ENCODE data around the gene HTRA3. TPM values are rescaled to one million over a fixed set of nuclear protein-coding genes. Genes with fewer than 3 reads are reported as not detected.

Gene HTRA3
- total RNA-seq (not detected), polyA plus RNA-seq (not detected)

DNA sequence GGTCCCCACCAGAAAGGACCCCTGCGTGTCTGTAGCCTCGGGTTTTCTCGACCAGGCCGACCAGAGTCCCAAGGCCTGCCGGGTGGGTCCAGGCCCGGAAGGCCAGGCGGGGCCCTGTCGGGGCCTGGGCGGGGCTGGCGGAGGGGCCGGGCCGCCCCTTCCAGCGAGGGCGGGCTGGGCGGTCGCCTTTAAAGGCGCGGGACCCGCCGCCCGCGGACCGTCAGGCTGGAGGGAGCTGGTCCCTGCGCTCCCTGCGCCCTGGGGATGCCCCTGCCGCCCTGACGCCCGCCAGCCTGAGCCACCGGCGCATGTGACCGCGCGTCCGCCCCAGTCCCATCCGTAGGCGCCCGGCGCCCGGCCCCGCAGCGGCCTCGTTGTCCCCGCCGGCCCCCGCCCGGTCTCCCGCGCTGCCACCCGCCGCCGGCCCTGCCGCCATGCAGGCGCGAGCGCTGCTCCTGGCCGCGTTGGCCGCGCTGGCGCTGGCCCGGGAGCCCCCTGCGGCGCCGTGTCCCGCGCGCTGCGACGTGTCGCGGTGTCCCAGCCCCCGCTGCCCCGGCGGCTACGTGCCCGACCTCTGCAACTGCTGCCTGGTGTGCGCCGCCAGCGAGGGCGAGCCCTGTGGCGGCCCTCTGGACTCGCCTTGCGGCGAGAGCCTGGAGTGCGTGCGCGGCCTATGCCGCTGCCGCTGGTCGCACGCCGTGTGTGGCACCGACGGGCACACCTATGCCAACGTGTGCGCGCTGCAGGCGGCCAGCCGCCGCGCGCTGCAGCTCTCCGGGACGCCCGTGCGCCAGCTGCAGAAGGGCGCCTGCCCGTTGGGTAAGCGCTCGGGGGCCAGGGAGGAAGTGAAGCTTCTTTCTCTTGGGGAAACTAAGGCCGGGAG is at the start of gene HTRA3:
HTRA3 (plus strand) TSS at position 220 of the 883 bp plus-strand sequence; CDS start at position 435, 215 bp downstream.
- H3K9me3 Mint-ChIP-seq, result no peaks in the 10 kb centered on the region
- no peak for DNase-seq
- POLR2A ChIA-PET (ENCODE audit: partially characterized antibody), result no interaction called here
- no peaks in the 10 kb centered on the region for H3K36me3 Mint-ChIP-seq
- H3K4me1 ChIP-seq (ENCODE audit: insufficient read depth, low read length), result no peaks in the 10 kb centered on the region
- no peak within 1 kb of the TSS for H3K4me3 Mint-ChIP-seq
- no peak within 1 kb of the TSS for H3K27ac ChIP-seq (ENCODE audit: low read depth, low read length)
- peaks cover 20 to 34% of the 10 kb centered on the region in 2 donors for H3K27me3 Mint-ChIP-seq
- no peaks in the 10 kb centered on the region for H3K4me1 Mint-ChIP-seq
- no peaks in the 10 kb centered on the region for H3K9me3 ChIP-seq (ENCODE audit: control insufficient read depth in 1 of 2, low read length in 2 of 2)
- H3K36me3 ChIP-seq (ENCODE audit: insufficient read depth, low read length), result no peaks in the 10 kb centered on the region
- H3K27ac Mint-ChIP-seq, result no peak within 1 kb of the TSS
- peaks cover 3% of the 10 kb centered on the region for H3K27me3 ChIP-seq (ENCODE audit: insufficient read depth, low read length)
- no peak within 1 kb of the TSS for H3K4me3 ChIP-seq (ENCODE audit: low read length in 2 of 2)
- intact Hi-C loops (cut with micrococcal nuclease), result no loop called here
- CTCF ChIA-PET (ENCODE audit: partially characterized antibody), result no interaction called here

DNA sequence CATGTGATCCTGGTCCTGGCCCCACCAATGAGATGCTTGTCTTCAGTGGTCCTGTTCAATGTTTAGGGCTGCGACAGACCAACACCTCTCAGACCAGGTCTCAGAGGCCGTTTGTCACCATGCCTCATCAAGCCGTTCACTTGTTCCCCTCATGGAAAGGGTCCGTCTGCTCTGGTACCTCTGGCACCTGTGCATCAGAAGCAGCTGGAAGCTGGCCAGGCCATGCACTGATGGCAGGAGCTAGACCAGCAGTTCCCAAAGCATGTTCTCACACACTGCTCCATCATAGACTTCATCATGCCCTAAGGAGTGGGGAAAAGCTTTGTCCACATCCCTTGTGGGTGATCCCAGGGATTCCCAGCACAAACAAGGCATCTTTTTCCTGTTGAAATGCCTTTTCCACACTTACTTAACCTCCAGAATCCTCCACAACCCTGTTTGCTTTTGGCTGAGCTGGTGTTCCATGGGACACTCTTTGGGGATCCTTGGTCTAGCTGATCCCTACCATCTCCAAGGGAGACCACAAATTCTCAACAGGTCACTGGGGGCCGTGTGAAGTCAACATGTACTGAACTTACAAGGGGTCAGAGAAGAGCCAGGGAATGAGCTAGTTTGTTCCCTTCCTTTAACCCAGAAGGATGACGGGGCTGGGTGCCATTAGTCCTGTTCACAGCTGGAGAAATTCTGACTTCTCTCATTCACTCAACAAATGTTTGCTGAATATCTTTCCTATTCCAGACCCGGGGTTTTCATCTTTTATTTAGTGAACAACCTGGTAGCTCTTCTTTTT is 48.7 kb upstream of the HTRA3 start:
- ChIA-PET CTCF (ENCODE audit: partially characterized antibody) (interaction anchor here (1.3 to 2.8 kb wide), 3 partner anchors 22 to 46 kb away, joined by 5 to 10 read pairs (median 7); no protein-coding TSS in a partner anchor), POLR2A (ENCODE audit: partially characterized antibody) (interaction anchor here (0.6 to 1.5 kb wide), 2 partner anchors 15 to 44 kb away, joined by 3 read pairs; no protein-coding TSS in a partner anchor)
- Mint-ChIP-seq H3K36me3 (peaks cover 40 to 59% of the 10 kb centered on the region in 2 donors), H3K4me1 (peaks cover 29 to 51% (median 38%) of the 10 kb centered on the region in 4 donors), H3K9me3 (no peaks in the 10 kb centered on the region), H3K4me3 (peak overlapping the region in 4 of 8 donors; percentile 13 to 57 (median 28)), H3K27me3 (no peaks in the 10 kb centered on the region), H3K27ac (peak overlapping the region; percentile 80 to 97 (median 92))
- no peaks in the 10 kb centered on the region for H3K27me3 ChIP-seq (ENCODE audit: insufficient read depth, low read length)
- no peak overlapping the region for H3K4me3 ChIP-seq (ENCODE audit: low read length in 2 of 2)
- intact Hi-C loops (cut with micrococcal nuclease), result no loop called here
- peak overlapping the region; percentile 33 for H3K27ac ChIP-seq (ENCODE audit: low read depth, low read length)
- H3K4me1 ChIP-seq (ENCODE audit: insufficient read depth, low read length), result peaks cover 37% of the 10 kb centered on the region
- H3K9me3 ChIP-seq (ENCODE audit: control insufficient read depth in 1 of 2, low read length in 2 of 2), result no peaks in the 10 kb centered on the region
- H3K36me3 ChIP-seq (ENCODE audit: insufficient read depth, low read length), result peaks cover 34% of the 10 kb centered on the region
- no peak for DNase-seq

DNA sequence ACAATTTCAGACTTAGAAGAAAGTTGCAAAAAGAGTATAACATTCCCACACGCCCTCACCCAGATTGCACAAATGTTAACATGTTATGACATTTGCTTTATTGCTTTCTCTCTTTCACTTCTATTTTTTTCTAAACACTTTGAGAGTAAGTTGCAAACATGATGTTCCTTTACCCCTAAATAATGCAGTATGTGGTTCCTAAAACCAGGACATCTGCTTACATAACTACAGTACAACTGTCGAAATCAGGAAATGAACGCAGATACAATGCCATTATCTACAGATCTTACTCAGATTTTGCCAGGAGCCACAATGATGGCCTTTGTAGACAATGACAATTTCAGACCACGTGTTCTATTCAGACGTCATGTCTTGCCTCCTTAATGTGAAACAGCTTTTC is 48.1 kb upstream of the HTRA3 start:
- no peaks in the 10 kb centered on the region for H3K9me3 Mint-ChIP-seq
- intact Hi-C loops (cut with micrococcal nuclease), result no loop called here
- no peaks in the 10 kb centered on the region for H3K27me3 Mint-ChIP-seq
- ChIA-PET POLR2A (ENCODE audit: partially characterized antibody) (interaction anchor here (0.6 to 1.5 kb wide), 4 partner anchors 16 to 186 kb away, joined by 3 to 4 read pairs (median 4); partner anchors contain the start of gene SH3TC1), CTCF (ENCODE audit: partially characterized antibody) (interaction anchor here (1.3 to 2.8 kb wide), 3 partner anchors 21 to 47 kb away, joined by 5 to 10 read pairs (median 7); no protein-coding TSS in a partner anchor)
- Histone ChIP-seq H3K4me1 (ENCODE audit: insufficient read depth, low read length) (peaks cover 43% of the 10 kb centered on the region), H3K9me3 (ENCODE audit: control insufficient read depth in 1 of 2, low read length in 2 of 2) (no peaks in the 10 kb centered on the region), H3K27me3 (ENCODE audit: insufficient read depth, low read length) (no peaks in the 10 kb centered on the region), H3K27ac (ENCODE audit: low read depth, low read length) (peak overlapping the region; percentile 33), H3K4me3 (ENCODE audit: low read length in 2 of 2) (no peak overlapping the region), H3K36me3 (ENCODE audit: insufficient read depth, low read length) (peaks cover 34% of the 10 kb centered on the region)
- peak overlapping the region; percentile 80 to 97 (median 92) for H3K27ac Mint-ChIP-seq
- H3K4me1 Mint-ChIP-seq, result peaks cover 29 to 52% (median 40%) of the 10 kb centered on the region in 4 donors
- peak; percentile 71 to 80 (median 77) for DNase-seq
- H3K4me3 Mint-ChIP-seq, result peak overlapping the region in 7 of 8 donors; percentile 1 to 57 (median 20)
- peaks cover 40 to 57% of the 10 kb centered on the region in 2 donors for H3K36me3 Mint-ChIP-seq

DNA sequence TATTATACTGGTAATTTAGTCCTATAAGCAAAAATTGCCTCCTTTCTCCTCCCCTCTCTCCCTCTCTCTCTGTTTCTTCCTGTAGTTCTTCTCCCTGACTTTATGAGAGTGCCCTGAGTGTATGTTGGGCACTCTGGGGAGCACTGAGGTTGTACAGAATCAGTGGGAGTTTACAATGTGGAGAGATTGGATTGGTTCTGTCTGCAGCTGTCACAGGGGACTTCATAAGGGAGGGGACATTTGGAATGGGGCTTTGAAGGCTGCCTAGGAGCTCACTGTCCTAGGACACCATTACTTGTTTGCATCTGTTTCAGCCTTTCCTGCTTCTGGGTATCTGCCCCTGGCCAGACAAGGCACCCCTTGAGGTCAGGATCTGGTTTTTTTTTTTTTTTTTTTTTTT is 47.6 kb upstream of the HTRA3 start:
- ChIA-PET POLR2A (ENCODE audit: partially characterized antibody) (interaction anchor here (0.6 to 1.1 kb wide), 3 partner anchors 23 to 1624 kb away, joined by 3 to 4 read pairs (median 4); partner anchors contain the start of gene SH3TC1), CTCF (ENCODE audit: partially characterized antibody) (interaction anchor here (1.3 to 2.8 kb wide), 3 partner anchors 20 to 47 kb away, joined by 5 to 10 read pairs (median 7); no protein-coding TSS in a partner anchor)
- Histone ChIP-seq H3K4me1 (ENCODE audit: insufficient read depth, low read length) (peaks cover 48% of the 10 kb centered on the region), H3K36me3 (ENCODE audit: insufficient read depth, low read length) (peaks cover 34% of the 10 kb centered on the region), H3K27me3 (ENCODE audit: insufficient read depth, low read length) (no peaks in the 10 kb centered on the region), H3K4me3 (ENCODE audit: low read length in 2 of 2) (no peak overlapping the region), H3K9me3 (ENCODE audit: control insufficient read depth in 1 of 2, low read length in 2 of 2) (no peaks in the 10 kb centered on the region), H3K27ac (ENCODE audit: low read depth, low read length) (peak overlapping the region; percentile 33)
- peaks cover 40 to 58% of the 10 kb centered on the region in 2 donors for H3K36me3 Mint-ChIP-seq
- H3K9me3 Mint-ChIP-seq, result no peaks in the 10 kb centered on the region
- peak overlapping the region; percentile 80 to 97 (median 92) for H3K27ac Mint-ChIP-seq
- H3K4me3 Mint-ChIP-seq, result peak overlapping the region in 2 of 8 donors; percentile 3 to 36
- H3K27me3 Mint-ChIP-seq, result no peaks in the 10 kb centered on the region
- H3K4me1 Mint-ChIP-seq, result peaks cover 29 to 55% (median 43%) of the 10 kb centered on the region in 4 donors
- intact Hi-C loops (cut with micrococcal nuclease), result no loop called here
- no peak for DNase-seq

DNA sequence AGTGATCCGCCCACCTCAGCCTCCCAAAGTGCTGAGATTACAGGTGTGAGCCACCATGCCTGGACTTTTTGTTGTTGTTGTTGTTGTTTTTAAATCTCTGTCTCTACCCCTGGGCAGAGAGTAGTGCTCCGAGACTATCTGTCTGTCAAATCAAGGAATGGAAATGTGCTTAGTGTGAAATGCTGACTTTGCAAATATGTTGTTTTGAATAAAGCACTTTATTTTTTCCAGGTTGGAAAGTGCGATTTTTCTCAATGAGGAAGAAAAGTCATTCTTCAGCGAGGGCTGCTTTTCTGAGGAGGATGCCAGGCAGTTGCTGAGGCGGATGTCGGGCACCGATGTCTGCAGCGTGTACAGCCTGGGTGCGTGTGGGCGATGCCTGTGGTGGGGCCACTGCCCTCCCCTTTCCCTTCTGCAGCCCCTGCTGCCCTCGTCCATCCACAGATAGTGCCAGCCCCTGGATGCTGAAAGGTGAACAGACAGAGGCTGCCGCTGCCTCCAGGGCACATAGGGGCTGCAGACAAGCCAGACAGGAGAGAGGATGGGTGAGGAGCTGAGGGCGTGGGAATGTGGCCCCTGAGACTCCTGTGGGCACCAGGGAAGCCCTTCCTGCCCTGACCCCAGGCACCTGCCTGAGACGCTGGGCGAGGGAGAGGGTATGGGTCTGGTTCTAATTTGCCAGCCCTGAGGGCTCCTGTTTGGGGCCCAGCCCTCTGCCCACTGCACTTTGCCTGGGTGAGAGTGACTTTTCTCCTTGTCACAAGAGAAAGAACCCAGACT is 46.8 kb upstream of the HTRA3 start:
- Mint-ChIP-seq H3K4me1 (peaks cover 26 to 57% (median 43%) of the 10 kb centered on the region in 4 donors), H3K9me3 (no peaks in the 10 kb centered on the region), H3K27me3 (no peaks in the 10 kb centered on the region), H3K36me3 (peaks cover 40 to 51% of the 10 kb centered on the region in 2 donors), H3K27ac (peak overlapping the region; percentile 12 to 88 (median 75)), H3K4me3 (no peak overlapping the region)
- no peak for DNase-seq
- Histone ChIP-seq H3K4me3 (ENCODE audit: low read length in 2 of 2) (no peak overlapping the region), H3K27ac (ENCODE audit: low read depth, low read length) (peak overlapping the region; percentile 33), H3K36me3 (ENCODE audit: insufficient read depth, low read length) (peaks cover 34% of the 10 kb centered on the region), H3K9me3 (ENCODE audit: control insufficient read depth in 1 of 2, low read length in 2 of 2) (no peaks in the 10 kb centered on the region), H3K27me3 (ENCODE audit: insufficient read depth, low read length) (no peaks in the 10 kb centered on the region), H3K4me1 (ENCODE audit: insufficient read depth, low read length) (peaks cover 51% of the 10 kb centered on the region)
- CTCF ChIA-PET (ENCODE audit: partially characterized antibody), result no interaction called here
- intact Hi-C loops (cut with micrococcal nuclease), result no loop called here
- POLR2A ChIA-PET (ENCODE audit: partially characterized antibody), result interaction anchor here (0.6 to 1.1 kb wide), 2 partner anchors 185 to 1625 kb away, joined by 3 to 4 read pairs; no protein-coding TSS in a partner anchor

DNA sequence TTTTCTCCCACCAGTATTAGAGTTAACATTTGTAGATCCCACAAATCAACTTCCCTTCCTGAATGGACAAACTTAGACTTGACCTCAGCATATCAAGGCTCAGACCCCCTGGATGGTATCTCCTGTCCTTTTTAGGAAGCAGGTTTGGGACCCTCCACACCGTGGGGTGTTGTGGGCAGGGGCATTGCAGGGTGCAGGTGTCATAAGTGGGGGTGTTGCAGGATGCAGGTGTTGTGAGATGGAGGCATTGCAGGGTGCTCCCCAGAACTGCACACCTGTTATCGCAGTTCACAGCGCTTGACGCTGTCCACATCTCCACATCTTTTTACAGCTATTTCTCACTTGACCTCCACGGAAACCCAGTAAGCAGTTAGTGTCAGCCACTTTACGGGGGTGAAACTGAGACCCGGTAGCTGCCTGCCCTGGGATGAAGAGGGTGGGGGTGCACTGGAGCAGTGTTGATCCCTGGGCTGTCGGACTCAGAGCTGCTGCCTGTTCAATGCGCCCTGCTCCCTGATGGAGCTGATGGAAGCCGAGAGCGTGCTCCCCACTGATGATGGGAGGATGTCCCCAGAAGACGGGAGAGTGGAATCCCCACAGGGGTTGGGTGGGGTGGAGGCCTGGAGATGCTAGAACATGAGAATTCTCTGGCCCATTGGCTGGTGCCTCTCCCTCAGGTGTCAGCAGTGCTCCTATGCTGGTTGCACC is 45.1 kb upstream of the HTRA3 start:
- peak overlapping the region in 5 of 7 donors; percentile 8 to 84 (median 23) for H3K27ac Mint-ChIP-seq
- no peaks in the 10 kb centered on the region for H3K9me3 Mint-ChIP-seq
- Histone ChIP-seq H3K4me3 (ENCODE audit: low read length in 2 of 2) (no peak overlapping the region), H3K27ac (ENCODE audit: low read depth, low read length) (no peak overlapping the region), H3K4me1 (ENCODE audit: insufficient read depth, low read length) (peaks cover 63% of the 10 kb centered on the region), H3K9me3 (ENCODE audit: control insufficient read depth in 1 of 2, low read length in 2 of 2) (no peaks in the 10 kb centered on the region), H3K36me3 (ENCODE audit: insufficient read depth, low read length) (peaks cover 34% of the 10 kb centered on the region), H3K27me3 (ENCODE audit: insufficient read depth, low read length) (no peaks in the 10 kb centered on the region)
- H3K4me1 Mint-ChIP-seq, result peaks cover 34 to 66% (median 52%) of the 10 kb centered on the region in 4 donors
- no peaks in the 10 kb centered on the region for H3K27me3 Mint-ChIP-seq
- no peak for DNase-seq
- ChIA-PET CTCF (ENCODE audit: partially characterized antibody) (interaction anchor here (1.1 kb wide), 1 partner anchor 48 kb away, joined by 3 read pairs; no protein-coding TSS in a partner anchor), POLR2A (ENCODE audit: partially characterized antibody) (no interaction called here)
- intact Hi-C loops (cut with micrococcal nuclease), result no loop called here
- peaks cover 35 to 53% of the 10 kb centered on the region in 2 donors for H3K36me3 Mint-ChIP-seq
- H3K4me3 Mint-ChIP-seq, result peak overlapping the region in 3 of 8 donors; percentile 12 to 34 (median 21)
